ENCODE data around the gene TMEM161B. TPM values are rescaled to one million over a fixed set of nuclear protein-coding genes. Genes with fewer than 3 reads are reported as not detected.

The TMEM161B gene
- total RNA-seq, 2 donors from 2014 or later = 6.4 to 11.7 TPM

GRCh38 chr5:88238732-88239131 lies 29.9 kb downstream of the TMEM161B start:
- no peaks in the 10 kb centered on the region for H3K27me3 ChIP-seq
- H3K4me1 ChIP-seq = no peaks in the 10 kb centered on the region
- H3K4me3 ChIP-seq = no peak overlapping the region
- TF ChIP-seq CTCF (IDR thresholded peaks at IDR 0.05) = no peak
- H3K36me3 ChIP-seq = peaks cover 4% of the 10 kb centered on the region
- no peaks in the 10 kb centered on the region for H3K9me3 ChIP-seq
- H3K27ac ChIP-seq = no peak overlapping the region
- no peak for DNase-seq (ENCODE audit: low spot score)

- H3K27me3 ChIP-seq = no peaks in the 10 kb centered on the region
- H3K4me1 ChIP-seq = no peaks in the 10 kb centered on the region
- no peak for TF ChIP-seq CTCF (IDR thresholded peaks at IDR 0.05)
- no peak overlapping the region for H3K27ac ChIP-seq
- H3K4me3 ChIP-seq = no peak overlapping the region
- H3K36me3 ChIP-seq = peaks cover 4% of the 10 kb centered on the region
- H3K9me3 ChIP-seq = no peaks in the 10 kb centered on the region
- DNase-seq (ENCODE audit: low spot score) = no peak
Observed at GRCh38 chr5:88236866-88237642, 31.6 kb downstream of the TMEM161B start.

- Histone ChIP-seq H3K4me1 (no peaks in the 10 kb centered on the region), H3K9me3 (no peaks in the 10 kb centered on the region), H3K4me3 (no peak overlapping the region), H3K36me3 (peaks cover 9% of the 10 kb centered on the region), H3K27me3 (no peaks in the 10 kb centered on the region), H3K27ac (no peak overlapping the region)
- TF ChIP-seq CTCF (IDR thresholded peaks at IDR 0.05) = no peak
- no peak for DNase-seq (ENCODE audit: low spot score)
Observed at GRCh38 chr5:88235828-88236227, 32.8 kb downstream of the TMEM161B start.

GRCh38 chr5:88235346-88235745 lies 33.3 kb downstream of the TMEM161B start:
- H3K9me3 ChIP-seq = no peaks in the 10 kb centered on the region
- DNase-seq (ENCODE audit: low spot score) = no peak
- no peak for TF ChIP-seq CTCF (IDR thresholded peaks at IDR 0.05)
- H3K27ac ChIP-seq = no peak overlapping the region
- H3K27me3 ChIP-seq = no peaks in the 10 kb centered on the region
- H3K36me3 ChIP-seq = peaks cover 9% of the 10 kb centered on the region
- no peak overlapping the region for H3K4me3 ChIP-seq
- H3K4me1 ChIP-seq = no peaks in the 10 kb centered on the region

- no peak overlapping the region for H3K27ac ChIP-seq
- DNase-seq (ENCODE audit: low spot score) = no peak
- no peak for TF ChIP-seq CTCF (IDR thresholded peaks at IDR 0.05)
Observed at GRCh38 chr5:88230546-88231066, 38.0 kb downstream of the TMEM161B start.

More at GRCh38 chr5:88230546-88231066, 38.0 kb downstream of the TMEM161B start:
- Histone ChIP-seq H3K27me3 (no peaks in the 10 kb centered on the region), H3K4me3 (no peak overlapping the region), H3K4me1 (no peaks in the 10 kb centered on the region), H3K36me3 (peaks cover 4% of the 10 kb centered on the region), H3K9me3 (no peaks in the 10 kb centered on the region)
